WTC11 (cell line): ENCODE measurements around the gene ARHGEF38. TPM values are rescaled to one million over a fixed set of nuclear protein-coding genes. Genes with fewer than 3 reads are reported as not detected.

Source experiments
- ATAC-seq: fragments of 200-7000 bp; cut with Tn5 transposase; 2 replicates; pipeline ENCODE4 v1.10.0; 2021; ENCODE audit warnings: mild to moderate bottlenecking, moderate library complexity
- CTCF ChIA-PET: fragments of 300-600 bp; sonication (Branson Sonifier 250); formaldehyde crosslinking; loops from one replicate; lab custom pipeline; 2021; ENCODE audit warnings: antibody characterized with exemption; lab: Charles Lee
- POLR2A ChIA-PET: fragments of 350-600 bp; sonication (Branson Sonifier 250); formaldehyde crosslinking; loops from one replicate; lab custom pipeline; 2021; ENCODE audit warnings: antibody characterized with exemption; lab: Charles Lee
- DNase-seq: peaks from one replicate; pipeline ENCODE4 v3.0.0; 2021; ENCODE audit warnings: low spot score
- H3K27ac Mint-ChIP-seq: 2 replicates; pipeline ENCODE4 v1.8.0; 2021; ENCODE audit warnings: mixed read lengths
- H3K27me3 Mint-ChIP-seq: 2 replicates; pipeline ENCODE4 v1.8.0; 2021; ENCODE audit warnings: low read depth, mild to moderate bottlenecking, moderate library complexity, mixed read lengths
- H3K36me3 Mint-ChIP-seq: 2 replicates; pipeline ENCODE4 v1.8.0; 2021; ENCODE audit warnings: mixed read lengths
- H3K4me1 Mint-ChIP-seq: 2 replicates; pipeline ENCODE4 v1.8.0; 2022; ENCODE audit warnings: mixed read lengths
- H3K4me3 Mint-ChIP-seq: 2 replicates; pipeline ENCODE4 v1.8.0; 2021; ENCODE audit warnings: mild to moderate bottlenecking, moderate library complexity, mixed read lengths
- H3K9me3 Mint-ChIP-seq: 2 replicates; pipeline ENCODE4 v1.8.0; 2021; ENCODE audit warnings: mixed read lengths
- ATF2 ChIP-seq: sonication (generic); formaldehyde crosslinking; IDR thresholded peaks from 2 replicates; pipeline ENCODE4 v1.8.1; 2022; ENCODE audit warnings: low read depth, missing genetic modification reagents, borderline replicate concordance
- ATF3 ChIP-seq: sonication (generic); formaldehyde crosslinking; conservative IDR thresholded peaks from 2 replicates; pipeline ENCODE4 v1.8.1; 2022; ENCODE audit warnings: mild to moderate bottlenecking, missing genetic modification reagents
- CDX4 ChIP-seq: fragments of 250-450 bp; sonication (Bioruptor Pico); IDR thresholded peaks from 2 replicates; pipeline ENCODE4 v1.9.0; 2021; ENCODE audit warnings: moderate library complexity, mild to moderate bottlenecking, inconsistent platforms, borderline replicate concordance
- CREB1 ChIP-seq: sonication (generic); formaldehyde crosslinking; IDR thresholded peaks from 2 replicates; pipeline ENCODE4 v1.8.0; 2023; ENCODE audit warnings: mild to moderate bottlenecking, missing genetic modification reagents
- CREM ChIP-seq: sonication (generic); formaldehyde crosslinking; IDR thresholded peaks from 2 replicates; pipeline ENCODE4 v1.8.1; 2022; ENCODE audit warnings: mild to moderate bottlenecking, missing genetic modification reagents, moderate library complexity
- ESRRA ChIP-seq: sonication (generic); formaldehyde crosslinking; IDR thresholded peaks from 2 replicates; pipeline ENCODE4 v1.8.1; 2022; ENCODE audit warnings: mild to moderate bottlenecking, missing genetic modification reagents, borderline replicate concordance
- FOXP4 ChIP-seq: sonication (generic); formaldehyde crosslinking; IDR thresholded peaks from 2 replicates; pipeline ENCODE4 v1.8.0; 2022; ENCODE audit warnings: mild to moderate bottlenecking, missing genetic modification reagents
- HMGXB4 ChIP-seq: sonication (generic); formaldehyde crosslinking; IDR thresholded peaks from 2 replicates; pipeline ENCODE4 v1.8.1; 2023; ENCODE audit warnings: mild to moderate bottlenecking, moderate library complexity, missing genetic modification reagents
- IRF2 ChIP-seq: sonication (generic); formaldehyde crosslinking; IDR thresholded peaks from 2 replicates; pipeline ENCODE4 v1.8.0; 2022; ENCODE audit warnings: low read depth, missing genetic modification reagents, borderline replicate concordance
- NFE2L1 ChIP-seq: sonication (generic); formaldehyde crosslinking; IDR thresholded peaks from 2 replicates; pipeline ENCODE4 v1.8.1; 2023; ENCODE audit warnings: missing genetic modification reagents
- OVOL2 ChIP-seq: fragments of 250-450 bp; sonication (Bioruptor Pico); IDR thresholded peaks from 2 replicates; pipeline ENCODE4 v1.9.0; 2021; ENCODE audit warnings: mild to moderate bottlenecking, borderline replicate concordance
- PRRX2 ChIP-seq: fragments of 250-450 bp; sonication (Bioruptor Pico); IDR thresholded peaks from 2 replicates; pipeline ENCODE4 v1.8.0; 2021; ENCODE audit warnings: mild to moderate bottlenecking
- RELA ChIP-seq: sonication (generic); formaldehyde crosslinking; IDR thresholded peaks from 2 replicates; pipeline ENCODE4 v1.8.1; 2022; ENCODE audit warnings: missing genetic modification reagents, mild to moderate bottlenecking, borderline replicate concordance
- RORB ChIP-seq: fragments of 250-450 bp; sonication (Bioruptor Pico); IDR thresholded peaks from 2 replicates; pipeline ENCODE4 v1.9.0; 2021; ENCODE audit warnings: mild to moderate bottlenecking
- SMAD4 ChIP-seq: sonication (generic); formaldehyde crosslinking; IDR thresholded peaks from 2 replicates; pipeline ENCODE4 v1.8.0; 2022; ENCODE audit warnings: mild to moderate bottlenecking, missing genetic modification reagents
- TCF7 ChIP-seq: sonication (generic); formaldehyde crosslinking; IDR thresholded peaks from 2 replicates; pipeline ENCODE4 v1.8.0; 2022; ENCODE audit warnings: mild to moderate bottlenecking, low read depth, missing genetic modification reagents, moderate library complexity
- TEAD1 ChIP-seq: sonication (generic); formaldehyde crosslinking; IDR thresholded peaks from 2 replicates; pipeline ENCODE4 v1.8.0; 2022; ENCODE audit warnings: mild to moderate bottlenecking, missing genetic modification reagents
- TP53 ChIP-seq: sonication (generic); formaldehyde crosslinking; IDR thresholded peaks from 2 replicates; pipeline ENCODE4 v1.8.1; 2023; ENCODE audit warnings: mild to moderate bottlenecking, missing genetic modification reagents
- ZNF423 ChIP-seq: fragments of 250-450 bp; sonication (Bioruptor Pico); IDR thresholded peaks from 2 replicates; pipeline ENCODE4 v2.1.2; 2022; ENCODE audit warnings: mild to moderate bottlenecking, moderate library complexity
- ZNF425 ChIP-seq: fragments of 250-450 bp; sonication (Bioruptor Pico); conservative IDR thresholded peaks from 2 replicates; pipeline ENCODE4 v1.9.0; 2021; ENCODE audit warnings: mild to moderate bottlenecking
- ZSCAN18 ChIP-seq: fragments of 250-450 bp; sonication (Bioruptor Pico); IDR thresholded peaks from 2 replicates; pipeline ENCODE4 v2.1.2; 2022; ENCODE audit warnings: mild to moderate bottlenecking, moderate library complexity
- total RNA-seq: library from RNA; stranded (reverse); gene quantifications from 3 replicates; pipeline ENCODE4 v1.2.3, GENCODE V29; 2021

The ARHGEF38 gene
- total RNA-seq, 1 experiment from 2014 or later = not detected

- Mint-ChIP-seq H3K4me1 (peaks cover 10% of the 10 kb centered on the region), H3K27me3 (no peaks in the 10 kb centered on the region), H3K4me3 (no peak overlapping the region), H3K9me3 (no peaks in the 10 kb centered on the region), H3K27ac (no peak overlapping the region), H3K36me3 (no peaks in the 10 kb centered on the region)
- TF ChIP-seq ZSCAN18 (CRISPR knock-in tag) (no peak), ZNF423 (CRISPR knock-in tag) (no peak), ATF2 (CRISPR knock-in tag) (no peak), ESRRA (CRISPR knock-in tag) (no peak), CDX4 (no peak), HMGXB4 (no peak), ZNF425 (CRISPR knock-in tag) (no peak), CREB1 (CRISPR knock-in tag) (no peak), PRRX2 (CRISPR knock-in tag) (no peak), RORB (CRISPR knock-in tag) (no peak)
- no peak for DNase-seq
- no peak for ATAC-seq
- ChIA-PET CTCF (interaction anchor here (1.1 kb wide), 1 partner anchor 161 kb away, joined by 5 read pairs; the partner anchor contains the start of gene PPA2), POLR2A (no interaction called here)
Observed at GRCh38 chr4:105634402-105635080, 82.1 kb downstream of the ARHGEF38 start.

- H3K27me3 Mint-ChIP-seq = no peaks in the 10 kb centered on the region
- no peak overlapping the region for H3K4me3 Mint-ChIP-seq
- peaks cover 10% of the 10 kb centered on the region for H3K4me1 Mint-ChIP-seq
- TF ChIP-seq RELA (CRISPR knock-in tag) (no peak), TCF7 (CRISPR knock-in tag) (no peak), CREM (CRISPR knock-in tag) (no peak), SMAD4 (CRISPR knock-in tag) (no peak), NFE2L1 (no peak), TP53 (no peak), ZNF423 (CRISPR knock-in tag) (no peak), OVOL2 (CRISPR knock-in tag) (no peak), IRF2 (no peak), FOXP4 (no peak), ATF3 (CRISPR knock-in tag) (no peak), TEAD1 (CRISPR knock-in tag) (no peak)
- H3K9me3 Mint-ChIP-seq = no peaks in the 10 kb centered on the region
- H3K27ac Mint-ChIP-seq = no peak overlapping the region
- ATAC-seq = peak; percentile 80
- ChIA-PET CTCF (no interaction called here), POLR2A (no interaction called here)
- DNase-seq = no peak
- H3K36me3 Mint-ChIP-seq = no peaks in the 10 kb centered on the region
Observed at GRCh38 chr4:105637408-105638176, 85.2 kb downstream of the ARHGEF38 start.
